DND-41 (cell line): ENCODE results near the gene MRNIP.

ENCODE experiments used
- ATAC-seq: fragments of 200-7000 bp; cut with Tn5 transposase; 3 replicates; pipeline ENCODE4 v1.9.1; 2021; ENCODE audit warnings: low read depth; ENCODE audit not compliant: insufficient read depth
- DNase-seq: peaks from one replicate; pipeline ENCODE4 v3.0.0-alpha.2; 2020
- H2AFZ ChIP-seq: 2 replicates; pipeline ENCODE4 v1.6.0; 2012; ENCODE audit warnings: low read depth, low read length
- H3K27ac ChIP-seq: 2 replicates; pipeline ENCODE4 v1.5.1; 2012; ENCODE audit warnings: low read length, inconsistent platforms
- H3K27me3 ChIP-seq: fragments of 200-600 bp; sonication (generic); 2 replicates; pipeline ENCODE4 v1.6.0; 2012; ENCODE audit warnings: low read length, mild to moderate bottlenecking, inconsistent platforms; ENCODE audit not compliant: insufficient read depth, poor library complexity
- H3K36me3 ChIP-seq: 2 replicates; pipeline ENCODE4 v1.5.1; 2012; ENCODE audit warnings: low read length, inconsistent platforms; ENCODE audit not compliant: insufficient read depth
- H3K4me1 ChIP-seq: 2 replicates; pipeline ENCODE4 v1.5.1; 2012; ENCODE audit warnings: mild to moderate bottlenecking, low read length; ENCODE audit not compliant: insufficient read depth
- H3K4me2 ChIP-seq: 2 replicates; pipeline ENCODE4 v1.6.0; 2012; ENCODE audit warnings: mild to moderate bottlenecking, moderate library complexity, low read length, inconsistent platforms; ENCODE audit not compliant: insufficient read depth
- H3K4me3 ChIP-seq, 2 experiments: fragments of 200-600 bp in 1 of 2; shearing (Covaris generic) in 1 of 2; 2 replicates each; pipeline ENCODE4 v1.5.1; 2012 to 2016; ENCODE audit warnings: inconsistent platforms in 2 of 2, low read length in 2 of 2, mild to moderate bottlenecking in 2 of 2, low read depth in 1 of 2, moderate library complexity in 1 of 2
- H3K79me2 ChIP-seq: 2 replicates; pipeline ENCODE4 v1.6.0; 2012; ENCODE audit warnings: low read length, inconsistent platforms; ENCODE audit not compliant: insufficient read depth
- H3K9ac ChIP-seq: 2 replicates; pipeline ENCODE4 v1.6.0; 2012; ENCODE audit warnings: low read depth, mild to moderate bottlenecking, inconsistent platforms, low read length, moderate library complexity
- H3K9me3 ChIP-seq: 2 replicates; pipeline ENCODE4 v1.5.1; 2012; ENCODE audit warnings: low read length, moderate library complexity, mild to moderate bottlenecking, inconsistent platforms; ENCODE audit not compliant: insufficient read depth, severe bottlenecking
- H4K20me1 ChIP-seq: 2 replicates; pipeline ENCODE4 v1.6.0; 2012; ENCODE audit warnings: low read length; ENCODE audit not compliant: insufficient read depth
- EZH2 ChIP-seq: IDR thresholded peaks from 3 replicates; pipeline ENCODE4 v1.6.1; 2012; ENCODE audit warnings: borderline replicate concordance, low read depth, mild to moderate bottlenecking, moderate library complexity, low read length, inconsistent platforms; ENCODE audit not compliant: severe bottlenecking
- TF ChIP-seq, protein P1 (sequence below): IDR thresholded peaks from 2 replicates; pipeline ENCODE4 v1.5.1; 2012; ENCODE audit warnings: borderline replicate concordance, low read length, moderate library complexity, mild to moderate bottlenecking; ENCODE audit not compliant: poor library complexity, severe bottlenecking; ENCODE audit errors: extremely low read depth

Gene MRNIP

DNA sequence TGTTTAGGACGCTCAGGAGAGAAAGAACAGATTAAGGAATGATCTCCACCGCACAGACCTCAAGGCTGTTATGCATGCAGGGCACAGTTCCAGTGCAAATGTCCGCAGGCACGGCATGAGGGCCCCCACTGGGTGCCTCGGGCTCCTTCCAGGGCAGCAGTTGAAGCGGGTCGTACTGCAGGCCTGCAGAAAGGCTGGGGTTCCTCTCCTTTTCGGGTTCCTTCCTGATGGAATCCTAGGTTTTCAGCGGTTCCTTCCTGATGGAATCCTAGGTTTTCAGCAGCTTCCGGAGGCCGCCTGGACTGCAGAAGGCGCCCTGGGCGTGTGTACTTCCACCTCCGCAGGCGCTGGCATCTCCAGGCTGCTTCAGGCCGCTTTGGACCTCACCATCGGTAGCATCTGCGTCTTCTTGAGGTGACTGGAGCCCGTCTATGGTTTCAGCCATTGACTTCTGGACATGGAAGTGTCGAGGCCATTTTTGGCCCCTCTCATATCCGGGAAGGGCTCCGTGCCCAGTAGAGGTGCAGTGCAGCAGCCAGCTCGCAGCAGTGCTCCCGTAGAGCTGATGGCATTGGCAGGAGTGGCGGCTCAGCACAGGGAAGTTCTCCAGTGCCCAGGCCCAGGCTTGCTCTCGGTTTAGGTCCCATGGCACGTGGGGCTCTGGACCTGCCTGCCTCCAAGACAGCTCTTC, 46.3 kb downstream of the MRNIP start:
- H3K4me3 ChIP-seq: no peak overlapping the region
- DNase-seq (no peak), ATAC-seq (no peak)
- H3K4me1 ChIP-seq: peaks cover 11% of the 10 kb centered on the region
- H3K9me3 ChIP-seq: no peaks in the 10 kb centered on the region
- no peak overlapping the region for H2AFZ ChIP-seq
- H3K27me3 ChIP-seq: no peaks in the 10 kb centered on the region
- no peak overlapping the region for H3K4me2 ChIP-seq
- H4K20me1 ChIP-seq: no peaks in the 10 kb centered on the region
- H3K9ac ChIP-seq: no peak overlapping the region
- peaks cover 15% of the 10 kb centered on the region for H3K36me3 ChIP-seq
- no peak overlapping the region for H3K27ac ChIP-seq
- peaks cover 6% of the 10 kb centered on the region; the same call in 1 of the 2 replicates for H3K79me2 ChIP-seq
- TF ChIP-seq, protein P1, sequence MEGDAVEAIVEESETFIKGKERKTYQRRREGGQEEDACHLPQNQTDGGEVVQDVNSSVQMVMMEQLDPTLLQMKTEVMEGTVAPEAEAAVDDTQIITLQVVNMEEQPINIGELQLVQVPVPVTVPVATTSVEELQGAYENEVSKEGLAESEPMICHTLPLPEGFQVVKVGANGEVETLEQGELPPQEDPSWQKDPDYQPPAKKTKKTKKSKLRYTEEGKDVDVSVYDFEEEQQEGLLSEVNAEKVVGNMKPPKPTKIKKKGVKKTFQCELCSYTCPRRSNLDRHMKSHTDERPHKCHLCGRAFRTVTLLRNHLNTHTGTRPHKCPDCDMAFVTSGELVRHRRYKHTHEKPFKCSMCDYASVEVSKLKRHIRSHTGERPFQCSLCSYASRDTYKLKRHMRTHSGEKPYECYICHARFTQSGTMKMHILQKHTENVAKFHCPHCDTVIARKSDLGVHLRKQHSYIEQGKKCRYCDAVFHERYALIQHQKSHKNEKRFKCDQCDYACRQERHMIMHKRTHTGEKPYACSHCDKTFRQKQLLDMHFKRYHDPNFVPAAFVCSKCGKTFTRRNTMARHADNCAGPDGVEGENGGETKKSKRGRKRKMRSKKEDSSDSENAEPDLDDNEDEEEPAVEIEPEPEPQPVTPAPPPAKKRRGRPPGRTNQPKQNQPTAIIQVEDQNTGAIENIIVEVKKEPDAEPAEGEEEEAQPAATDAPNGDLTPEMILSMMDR: no peak
- no peak for TF ChIP-seq EZH2

DNA sequence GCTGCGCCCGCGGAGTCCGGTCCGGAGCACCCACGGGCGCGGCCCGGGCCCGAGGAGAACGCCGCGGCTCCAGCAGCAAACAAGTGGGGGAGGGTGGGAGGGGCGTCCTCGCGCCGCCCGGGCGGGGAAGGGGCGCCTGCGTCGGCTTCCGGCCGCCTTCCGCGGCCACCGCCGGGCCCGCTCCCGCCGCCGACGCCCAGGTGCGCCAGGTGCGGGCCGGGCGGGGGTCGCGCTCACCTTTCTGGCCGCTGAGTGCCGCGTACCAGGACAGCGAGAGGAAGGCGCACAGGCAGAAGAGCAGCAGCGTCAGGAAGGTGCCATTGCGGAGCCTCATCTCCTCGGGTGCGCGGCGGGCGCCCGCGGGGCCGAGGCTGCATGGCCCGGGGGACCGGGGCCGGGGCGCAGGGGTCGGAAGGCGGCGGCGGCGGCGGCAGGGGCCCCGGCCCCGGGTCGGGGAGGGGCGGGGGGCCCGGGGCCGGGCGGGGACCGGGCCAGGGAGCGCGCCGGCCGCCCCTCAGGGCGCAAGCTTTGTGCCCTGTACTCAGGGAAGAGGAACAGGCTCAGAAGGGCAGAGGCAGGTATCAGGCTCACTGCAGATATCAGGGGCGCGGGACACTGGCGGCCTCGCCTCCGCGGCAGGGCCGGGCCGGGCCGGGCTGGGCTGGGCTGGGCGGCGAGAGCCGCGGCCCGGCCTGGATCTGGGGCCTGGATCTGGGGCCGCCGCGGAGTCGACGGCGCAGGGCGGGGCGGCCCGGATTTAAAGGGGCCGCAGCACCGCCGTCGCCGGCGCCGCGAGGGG, 52.2 kb downstream of the MRNIP start, which contains the start of gene MGAT4B:
Gene MGAT4B, minus strand, starts transcription at position 617 of the 799 bp plus-strand sequence. Its CDS starts 283 bp downstream, at position 334.
- Histone ChIP-seq H3K4me2 (peak within 1 kb of the TSS; percentile 95), H3K4me3 (peak within 1 kb of the TSS; percentile 75 to 90), H3K4me1 (peaks cover 45% of the 10 kb centered on the region), H3K9ac (peak within 1 kb of the TSS; percentile 72), H3K27ac (peak within 1 kb of the TSS; percentile 62), H4K20me1 (peaks cover 24% of the 10 kb centered on the region), H3K79me2 (peaks cover 22% of the 10 kb centered on the region), H2AFZ (peak within 1 kb of the TSS; percentile 83), H3K27me3 (no peaks in the 10 kb centered on the region), H3K36me3 (peaks cover 2% of the 10 kb centered on the region; the same call in 1 of the 2 replicates), H3K9me3 (no peaks in the 10 kb centered on the region)
- DNase-seq (peak; percentile 66), ATAC-seq (peak; percentile 82)
- TF ChIP-seq EZH2: no peak
- TF ChIP-seq, protein P1: no peak

DNA sequence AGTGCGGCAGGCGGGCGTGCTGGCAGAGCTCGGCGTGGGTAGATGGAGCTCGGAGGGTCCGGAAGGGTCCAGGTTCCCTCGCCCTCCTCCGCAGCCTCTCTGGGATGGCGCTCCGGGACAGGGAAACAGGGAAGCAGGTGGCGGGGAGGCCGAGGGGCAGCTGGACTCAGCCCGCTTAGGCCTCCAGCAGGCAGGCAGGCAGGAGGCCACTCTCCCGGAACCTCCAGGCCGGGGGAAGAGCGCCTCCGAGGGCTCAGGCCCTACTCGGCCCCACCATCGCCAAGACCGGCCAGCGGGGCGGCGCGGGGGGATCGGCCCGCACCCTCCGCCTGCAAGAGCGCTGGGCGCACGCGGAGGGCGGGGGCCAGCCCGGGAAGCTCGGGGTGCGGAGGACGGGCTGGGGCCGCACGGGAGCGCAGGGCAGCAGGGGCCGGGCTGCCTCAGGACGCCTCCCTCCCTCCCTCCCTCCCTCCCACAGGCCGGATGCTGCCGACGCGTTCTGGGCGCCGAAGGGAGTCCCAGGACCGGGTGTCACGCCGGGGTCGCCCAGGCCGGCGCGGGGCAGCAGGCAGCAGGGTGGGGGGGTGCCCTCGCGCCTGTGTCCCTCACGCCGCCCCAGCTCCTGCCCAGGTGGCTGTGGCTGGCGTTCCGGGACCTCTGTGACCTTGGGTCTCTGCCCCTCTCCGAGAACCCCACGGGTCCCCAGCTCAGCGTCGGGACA, 52.9 kb downstream of the MRNIP start:
- Histone ChIP-seq H3K27ac (0 out of 2 replicates have a peak overlapping the region, but pooled peaks have one; percentile 52), H4K20me1 (peaks cover 24% of the 10 kb centered on the region), H3K36me3 (peaks cover 8% of the 10 kb centered on the region; the same call in 1 of the 2 replicates), H3K9me3 (no peaks in the 10 kb centered on the region), H3K4me2 (peak overlapping the region; percentile 95), H3K27me3 (no peaks in the 10 kb centered on the region), H2AFZ (peak overlapping the region; percentile 81), H3K9ac (peak overlapping the region; percentile 72), H3K4me3 (peak overlapping the region; percentile 49 to 90; a peak in 3 of 4 replicates), H3K4me1 (peaks cover 45% of the 10 kb centered on the region), H3K79me2 (peaks cover 22% of the 10 kb centered on the region)
- TF ChIP-seq, protein P1: no peak
- TF ChIP-seq EZH2: no peak
- DNase-seq: no peak
- peak; percentile 5; the same call in 2 of the 3 replicates for ATAC-seq
